Osteocyte (in vitro differentiated cells): ENCODE results near the gene HOXA3. TPM values are rescaled to one million over a fixed set of nuclear protein-coding genes. Genes with fewer than 3 reads are reported as not detected.

Source experiments
- DNase-seq: peaks from one replicate; pipeline ENCODE4 v3.0.0; 2021; ENCODE audit warnings: mixed read lengths; ENCODE audit not compliant: unreplicated experiment; ENCODE audit errors: extremely low spot score
- H3K27ac Mint-ChIP-seq: one replicate; pipeline ENCODE4 v1.8.0; 2021; ENCODE audit warnings: mild to moderate bottlenecking, mixed read lengths; ENCODE audit not compliant: unreplicated experiment
- H3K27me3 Mint-ChIP-seq: one replicate; pipeline ENCODE4 v1.8.0; 2021; ENCODE audit warnings: mixed read lengths; ENCODE audit not compliant: unreplicated experiment
- H3K36me3 Mint-ChIP-seq: one replicate; pipeline ENCODE4 v1.8.0; 2021; ENCODE audit warnings: mixed read lengths; ENCODE audit not compliant: unreplicated experiment
- H3K4me1 Mint-ChIP-seq: one replicate; pipeline ENCODE4 v1.8.0; 2021; ENCODE audit warnings: mixed read lengths; ENCODE audit not compliant: unreplicated experiment
- H3K4me3 Mint-ChIP-seq: one replicate; pipeline ENCODE4 v1.8.0; 2021; ENCODE audit warnings: mild to moderate bottlenecking, moderate library complexity, mixed read lengths; ENCODE audit not compliant: unreplicated experiment
- H3K9me3 Mint-ChIP-seq: one replicate; pipeline ENCODE4 v1.8.0; 2021; ENCODE audit warnings: mixed read lengths; ENCODE audit not compliant: unreplicated experiment
- total RNA-seq: library from RNA; stranded (reverse); gene quantifications from 2 replicates; pipeline ENCODE4 v1.2.1, GENCODE V29; 2021
- TF ChIP-seq, protein P1 (sequence below): fragments of 200-600 bp; sonication (generic); IDR thresholded peaks from 2 replicates; pipeline ENCODE4 v1.5.0; 2021; ENCODE audit warnings: antibody characterized with exemption, mild to moderate bottlenecking, moderate library complexity

The HOXA3 gene
- total RNA-seq, 1 donor from 2014 or later, result not detected

DNA sequence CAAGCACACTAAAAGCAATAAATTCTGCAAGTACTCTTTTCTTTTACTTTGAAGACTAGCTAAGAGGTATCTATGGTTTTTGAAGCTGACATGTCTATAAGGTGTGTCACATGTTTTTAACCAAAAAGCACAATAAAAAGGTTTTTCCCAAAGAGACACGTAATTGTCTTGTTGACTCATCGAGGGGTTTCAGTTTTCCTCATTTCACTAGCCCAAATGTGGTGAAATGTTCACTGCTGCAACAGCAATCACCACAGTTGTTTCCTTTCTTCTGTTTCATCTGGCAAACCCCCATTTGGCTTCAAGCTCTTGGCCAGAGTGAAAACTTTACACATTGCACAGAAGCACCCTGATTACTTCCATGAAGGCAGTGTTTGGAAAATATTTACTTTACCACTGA lies 18.0 kb downstream of the HOXA3 start:
- Mint-ChIP-seq H3K4me1 (peaks cover 2% of the 10 kb centered on the region), H3K4me3 (no peak overlapping the region), H3K27ac (no peak overlapping the region), H3K36me3 (no peaks in the 10 kb centered on the region), H3K27me3 (peaks cover 89% of the 10 kb centered on the region), H3K9me3 (no peaks in the 10 kb centered on the region)
- TF ChIP-seq, protein P1, sequence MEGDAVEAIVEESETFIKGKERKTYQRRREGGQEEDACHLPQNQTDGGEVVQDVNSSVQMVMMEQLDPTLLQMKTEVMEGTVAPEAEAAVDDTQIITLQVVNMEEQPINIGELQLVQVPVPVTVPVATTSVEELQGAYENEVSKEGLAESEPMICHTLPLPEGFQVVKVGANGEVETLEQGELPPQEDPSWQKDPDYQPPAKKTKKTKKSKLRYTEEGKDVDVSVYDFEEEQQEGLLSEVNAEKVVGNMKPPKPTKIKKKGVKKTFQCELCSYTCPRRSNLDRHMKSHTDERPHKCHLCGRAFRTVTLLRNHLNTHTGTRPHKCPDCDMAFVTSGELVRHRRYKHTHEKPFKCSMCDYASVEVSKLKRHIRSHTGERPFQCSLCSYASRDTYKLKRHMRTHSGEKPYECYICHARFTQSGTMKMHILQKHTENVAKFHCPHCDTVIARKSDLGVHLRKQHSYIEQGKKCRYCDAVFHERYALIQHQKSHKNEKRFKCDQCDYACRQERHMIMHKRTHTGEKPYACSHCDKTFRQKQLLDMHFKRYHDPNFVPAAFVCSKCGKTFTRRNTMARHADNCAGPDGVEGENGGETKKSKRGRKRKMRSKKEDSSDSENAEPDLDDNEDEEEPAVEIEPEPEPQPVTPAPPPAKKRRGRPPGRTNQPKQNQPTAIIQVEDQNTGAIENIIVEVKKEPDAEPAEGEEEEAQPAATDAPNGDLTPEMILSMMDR, result no peak
- DNase-seq, result no peak

DNA sequence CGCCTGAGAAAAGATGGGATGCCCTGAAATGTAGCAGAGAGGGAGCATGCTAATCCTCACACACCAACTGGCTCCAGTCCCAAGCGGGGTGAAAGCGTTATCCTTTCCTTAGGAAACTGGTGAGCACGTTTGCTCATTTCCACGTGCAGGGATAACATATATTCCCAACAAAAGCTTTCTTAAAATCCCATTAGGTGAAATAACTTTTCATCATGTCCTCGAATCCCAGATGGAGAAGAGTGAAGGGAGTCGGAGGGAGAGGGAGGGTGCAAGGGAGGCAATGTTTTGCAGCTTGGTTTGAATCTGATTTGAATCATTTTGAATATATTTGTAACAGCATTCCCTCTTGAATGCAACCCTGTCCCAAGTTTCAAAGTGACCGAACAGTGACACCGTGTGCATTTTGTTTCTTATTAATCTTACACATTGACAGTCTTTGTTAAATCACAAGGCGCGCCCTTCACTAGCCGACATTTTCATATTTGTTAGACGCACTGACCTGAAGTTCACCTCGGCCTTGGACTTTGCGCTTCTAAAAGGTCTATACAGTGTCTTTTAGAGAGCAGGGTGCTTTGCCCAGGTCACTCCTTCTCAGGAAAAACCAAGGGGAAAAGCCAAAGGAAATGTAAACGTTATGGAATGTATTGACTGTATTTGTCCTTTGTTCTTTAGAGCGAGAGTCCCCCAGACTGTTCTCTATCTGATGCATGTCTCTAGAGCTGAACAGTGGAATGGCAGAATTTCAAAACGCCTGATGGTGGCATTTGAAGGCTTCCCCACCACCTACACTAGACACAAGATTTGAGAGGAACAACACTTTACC lies 18.8 kb downstream of the HOXA3 start:
- TF ChIP-seq, protein P1, result no peak
- H3K4me1 Mint-ChIP-seq, result peaks cover 2% of the 10 kb centered on the region
- DNase-seq, result no peak
- H3K36me3 Mint-ChIP-seq, result no peaks in the 10 kb centered on the region
- H3K9me3 Mint-ChIP-seq, result no peaks in the 10 kb centered on the region
- no peak overlapping the region for H3K4me3 Mint-ChIP-seq
- H3K27me3 Mint-ChIP-seq, result peaks cover 90% of the 10 kb centered on the region
- H3K27ac Mint-ChIP-seq, result no peak overlapping the region

DNA sequence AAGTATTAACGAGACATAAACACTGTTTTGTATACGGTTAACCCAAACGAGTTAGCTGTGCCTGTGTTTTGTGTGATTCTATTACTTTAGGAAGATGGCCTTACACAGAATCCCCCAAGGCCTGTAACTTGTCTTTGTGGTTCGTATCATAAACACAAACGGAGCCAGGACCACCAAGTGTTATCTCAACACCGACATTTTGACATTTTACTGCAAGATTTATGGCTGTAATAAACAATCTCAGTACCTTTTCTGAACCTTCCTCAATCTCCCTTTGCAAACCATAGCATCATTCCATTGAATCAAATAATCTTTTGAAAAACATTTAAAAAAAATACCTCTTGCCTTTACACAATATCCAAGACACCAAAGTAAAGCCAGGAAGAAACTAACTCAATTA lies 19.4 kb downstream of the HOXA3 start:
- Mint-ChIP-seq H3K4me3 (no peak overlapping the region), H3K27me3 (peaks cover 90% of the 10 kb centered on the region), H3K27ac (no peak overlapping the region), H3K36me3 (no peaks in the 10 kb centered on the region), H3K9me3 (no peaks in the 10 kb centered on the region), H3K4me1 (peaks cover 2% of the 10 kb centered on the region)
- DNase-seq, result no peak
- TF ChIP-seq, protein P1, result no peak

DNA sequence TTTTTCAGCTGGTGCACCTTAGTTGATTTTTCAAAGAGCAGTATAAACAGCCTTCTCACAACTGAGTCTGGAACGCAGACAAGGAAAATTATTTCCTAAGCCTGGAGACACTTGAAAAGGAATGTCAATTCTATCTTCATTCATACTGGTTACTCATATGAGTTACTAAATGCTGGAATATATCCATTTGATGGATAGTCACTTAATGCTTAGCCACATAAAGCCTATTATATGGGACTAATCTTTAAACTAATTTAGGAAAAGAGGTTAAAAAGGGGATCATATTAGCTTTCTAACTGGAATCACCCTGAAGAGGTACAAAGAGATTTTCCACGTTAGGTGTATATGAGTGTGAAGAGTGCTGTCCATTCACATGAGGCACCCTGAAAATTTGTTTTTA lies 20.2 kb downstream of the HOXA3 start:
- no peak overlapping the region for H3K27ac Mint-ChIP-seq
- peaks cover 90% of the 10 kb centered on the region for H3K27me3 Mint-ChIP-seq
- H3K4me3 Mint-ChIP-seq, result no peak overlapping the region
- no peak for DNase-seq
- H3K4me1 Mint-ChIP-seq, result peaks cover 2% of the 10 kb centered on the region
- no peaks in the 10 kb centered on the region for H3K36me3 Mint-ChIP-seq
- no peaks in the 10 kb centered on the region for H3K9me3 Mint-ChIP-seq
- TF ChIP-seq, protein P1, result no peak

DNA sequence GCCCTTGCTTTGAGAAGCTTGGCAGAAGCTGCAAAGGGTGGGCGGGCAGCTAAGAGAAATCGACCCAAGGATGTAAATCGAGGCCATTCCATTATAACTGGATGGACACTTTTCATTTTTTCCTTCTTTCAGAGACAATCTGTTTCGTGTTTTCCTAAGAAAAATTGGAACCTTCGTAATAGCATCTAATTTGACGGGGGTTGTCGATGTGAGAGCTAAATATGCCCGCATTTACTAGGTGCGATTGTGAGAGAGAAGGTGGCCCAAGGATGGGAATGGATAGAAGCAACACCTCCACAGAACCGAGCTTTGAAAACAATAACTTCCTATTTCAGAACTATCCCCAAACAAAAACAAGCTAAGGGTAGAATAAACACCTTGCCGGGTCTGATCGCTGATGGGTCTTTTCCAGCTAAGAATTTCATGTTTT lies 21.0 kb downstream of the HOXA3 start:
- Mint-ChIP-seq H3K4me3 (no peak overlapping the region), H3K36me3 (no peaks in the 10 kb centered on the region), H3K9me3 (no peaks in the 10 kb centered on the region), H3K27ac (no peak overlapping the region), H3K4me1 (peaks cover 2% of the 10 kb centered on the region), H3K27me3 (peaks cover 90% of the 10 kb centered on the region)
- TF ChIP-seq, protein P1, result no peak
- no peak for DNase-seq
